ENCODE results near the gene DST. TPM values are rescaled to one million over a fixed set of nuclear protein-coding genes. Genes with fewer than 3 reads are reported as not detected.
"Not testable (repeated sequence)": the region's sequence is repeated elsewhere in the genome, so short reads cannot be mapped to it uniquely, and the experiment has no call there.

The DST gene
- total RNA-seq, 1 experiment from 2014 or later = 71.8 TPM

- Histone ChIP-seq H3K4me1 (ENCODE audit: insufficient read depth, low read length, poor library complexity, severe bottlenecking) (peaks cover 6% of the 10 kb centered on the region), H3K9me3 (ENCODE audit: low read depth, low read length, poor library complexity, severe bottlenecking) (no peaks in the 10 kb centered on the region), H3K27ac (ENCODE audit: low read depth, low read length, poor library complexity, severe bottlenecking) (no peak overlapping the region), H3K36me3 (ENCODE audit: insufficient read depth, low read length, poor library complexity, severe bottlenecking) (no peaks in the 10 kb centered on the region), H3K27me3 (replicated peaks; ENCODE audit: insufficient read depth, low read depth, low read length, poor library complexity) (no peaks in the 10 kb centered on the region), H3K4me3 (ENCODE audit: low read depth, low read length, poor library complexity, severe bottlenecking) (no peak overlapping the region)
- no TSS peak for BruUV-seq (replicated peaks)
- DNase-seq (ENCODE audit: low spot score) = peak; percentile 56
- ChIA-PET POLR2A (ENCODE audit: low non-redundant PET) (no interaction called here), CTCF (interaction anchor here (0.6 to 1.7 kb wide), 4 partner anchors 22 to 55 kb away, joined by 4 to 6 read pairs (median 6); no protein-coding TSS in a partner anchor)
- intact Hi-C loops (cut with micrococcal nuclease; ENCODE audit: unreplicated experiment) = loop anchor here (2.0 kb wide), 1 partner anchor 212 kb away; no protein-coding TSS in a partner anchor
- TF ChIP-seq CTCF (conservative IDR thresholded peaks at IDR 0.05; ENCODE audit: low read depth, low read length) (peak; percentile 73), EZH2 (IDR thresholded peaks at IDR 0.05; ENCODE audit: borderline replicate concordance, low read depth, low read length, poor library complexity, severe bottlenecking) (no peak)
Observed at GRCh38 chr6:56570413-56571359, 72.0 kb downstream of the DST start.

GRCh38 chr6:56567501-56567900, 75.2 kb downstream of the DST start:
- Histone ChIP-seq H3K4me3 (ENCODE audit: low read depth, low read length, poor library complexity, severe bottlenecking) (no peak overlapping the region), H3K27ac (ENCODE audit: low read depth, low read length, poor library complexity, severe bottlenecking) (no peak overlapping the region), H3K27me3 (replicated peaks; ENCODE audit: insufficient read depth, low read depth, low read length, poor library complexity) (no peaks in the 10 kb centered on the region), H3K36me3 (ENCODE audit: insufficient read depth, low read length, poor library complexity, severe bottlenecking) (no peaks in the 10 kb centered on the region), H3K9me3 (ENCODE audit: low read depth, low read length, poor library complexity, severe bottlenecking) (no peaks in the 10 kb centered on the region), H3K4me1 (ENCODE audit: insufficient read depth, low read length, poor library complexity, severe bottlenecking) (peaks cover 6% of the 10 kb centered on the region)
- CTCF ChIA-PET = no interaction called here
- intact Hi-C loops (cut with micrococcal nuclease; ENCODE audit: unreplicated experiment) = no loop called here
- TF ChIP-seq EZH2 (IDR thresholded peaks at IDR 0.05; ENCODE audit: borderline replicate concordance, low read depth, low read length, poor library complexity, severe bottlenecking) (no peak), CTCF (conservative IDR thresholded peaks at IDR 0.05; ENCODE audit: low read depth, low read length) (no peak)
- no peak for DNase-seq (ENCODE audit: low spot score)
- BruUV-seq (replicated peaks) = no TSS peak
- POLR2A ChIA-PET (ENCODE audit: low non-redundant PET) = no interaction called here

- DNase-seq (ENCODE audit: low spot score); H3K4me1 ChIP-seq (ENCODE audit: insufficient read depth, low read length, poor library complexity, severe bottlenecking); intact Hi-C loops (cut with micrococcal nuclease; ENCODE audit: unreplicated experiment); BruUV-seq (replicated peaks); H3K27ac ChIP-seq (ENCODE audit: low read depth, low read length, poor library complexity, severe bottlenecking); CTCF ChIA-PET; H3K9me3 ChIP-seq (ENCODE audit: low read depth, low read length, poor library complexity, severe bottlenecking); H3K27me3 ChIP-seq (replicated peaks; ENCODE audit: insufficient read depth, low read depth, low read length, poor library complexity); H3K36me3 ChIP-seq (ENCODE audit: insufficient read depth, low read length, poor library complexity, severe bottlenecking); H3K4me3 ChIP-seq (ENCODE audit: low read depth, low read length, poor library complexity, severe bottlenecking); POLR2A ChIA-PET (ENCODE audit: low non-redundant PET): not testable (repeated sequence)
Observed at GRCh38 chr6:56562730-56563129, 80.0 kb downstream of the DST start.
